ENCODE data around the gene COL10A1. TPM values are rescaled to one million over a fixed set of nuclear protein-coding genes. Genes with fewer than 3 reads are reported as not detected.

The COL10A1 gene
- polyA plus RNA-seq, 1 donor (not counting 4 experiments of a cell fraction or from before 2014, with no cell fraction given): not detected

DNA sequence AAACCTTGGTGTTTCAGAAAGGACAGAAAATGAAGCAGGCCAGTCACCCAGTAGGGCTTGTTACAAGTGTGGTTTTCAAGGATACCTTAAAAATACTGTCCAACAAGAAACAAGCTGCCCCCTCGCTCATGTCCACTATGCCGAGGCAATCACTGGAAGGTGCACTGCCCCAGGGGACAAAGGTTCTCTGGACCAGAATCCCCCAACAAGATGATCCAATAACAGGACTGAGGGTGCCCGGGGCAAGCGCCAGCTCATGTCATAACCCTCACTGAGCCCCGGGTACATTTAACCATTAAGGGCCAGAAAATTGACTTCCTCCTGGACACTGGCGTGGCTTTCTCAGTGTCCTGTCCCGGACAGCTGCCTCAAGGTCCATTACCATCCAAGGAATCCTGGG lies 31.9 kb downstream of the COL10A1 start:
- no peak overlapping the region for H3K27ac ChIP-seq (ENCODE audit: control insufficient read depth, insufficient read depth, low read length)
- no peaks in the 10 kb centered on the region for H4K20me1 ChIP-seq (ENCODE audit: control insufficient read depth, extremely low read depth, insufficient read depth, low read length)
- no peaks in the 10 kb centered on the region for H3K27me3 ChIP-seq (ENCODE audit: control insufficient read depth, extremely low read depth, insufficient read depth, low read length)
- H3K9me3 ChIP-seq (ENCODE audit: control insufficient read depth, low read depth, low read length): no peaks in the 10 kb centered on the region
- DNase-seq (ENCODE audit: low read depth, low spot score) (no peak), FAIRE-seq (no peak)
- H3K36me3 ChIP-seq (ENCODE audit: control insufficient read depth in 2 of 2, extremely low read depth in 1 of 2, insufficient read depth in 2 of 2, low read length in 2 of 2): no peaks in the 10 kb centered on the region
- no peaks in the 10 kb centered on the region for H3K9me1 ChIP-seq (ENCODE audit: control insufficient read depth, extremely low read depth, insufficient read depth, low read length)
- no peaks in the 10 kb centered on the region for H3K4me1 ChIP-seq (ENCODE audit: control insufficient read depth, extremely low read depth, insufficient read depth, low read length)
- TF ChIP-seq, protein P1, sequence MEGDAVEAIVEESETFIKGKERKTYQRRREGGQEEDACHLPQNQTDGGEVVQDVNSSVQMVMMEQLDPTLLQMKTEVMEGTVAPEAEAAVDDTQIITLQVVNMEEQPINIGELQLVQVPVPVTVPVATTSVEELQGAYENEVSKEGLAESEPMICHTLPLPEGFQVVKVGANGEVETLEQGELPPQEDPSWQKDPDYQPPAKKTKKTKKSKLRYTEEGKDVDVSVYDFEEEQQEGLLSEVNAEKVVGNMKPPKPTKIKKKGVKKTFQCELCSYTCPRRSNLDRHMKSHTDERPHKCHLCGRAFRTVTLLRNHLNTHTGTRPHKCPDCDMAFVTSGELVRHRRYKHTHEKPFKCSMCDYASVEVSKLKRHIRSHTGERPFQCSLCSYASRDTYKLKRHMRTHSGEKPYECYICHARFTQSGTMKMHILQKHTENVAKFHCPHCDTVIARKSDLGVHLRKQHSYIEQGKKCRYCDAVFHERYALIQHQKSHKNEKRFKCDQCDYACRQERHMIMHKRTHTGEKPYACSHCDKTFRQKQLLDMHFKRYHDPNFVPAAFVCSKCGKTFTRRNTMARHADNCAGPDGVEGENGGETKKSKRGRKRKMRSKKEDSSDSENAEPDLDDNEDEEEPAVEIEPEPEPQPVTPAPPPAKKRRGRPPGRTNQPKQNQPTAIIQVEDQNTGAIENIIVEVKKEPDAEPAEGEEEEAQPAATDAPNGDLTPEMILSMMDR (optimal IDR thresholded peaks at IDR 0.05 in 1 of 3, IDR thresholded peaks at IDR 0.05 in 1 of 3, conservative IDR thresholded peaks at IDR 0.05 in 1 of 3; ENCODE audit: extremely low read depth in 1 of 3, insufficient read depth in 2 of 3, low read length in 3 of 3): no peak
- TF ChIP-seq EZH2 (IDR thresholded peaks at IDR 0.05; ENCODE audit: low read length): no peak
- dilution Hi-C loops (cut with MboI; ENCODE audit: extremely low pct_ligation_motif_present, low sequenced_read_pairs): no loop called here
- no peak overlapping the region for H3K4me2 ChIP-seq (ENCODE audit: control insufficient read depth, extremely low read depth, insufficient read depth, low read depth, low read length)
- no peak overlapping the region for H3K9ac ChIP-seq (ENCODE audit: control insufficient read depth, extremely low read depth, insufficient read depth, low read length)
- H3K79me2 ChIP-seq (ENCODE audit: control insufficient read depth, insufficient read depth, low read length): no peaks in the 10 kb centered on the region
- H2AFZ ChIP-seq (ENCODE audit: control insufficient read depth, low read length): no peak overlapping the region
- H3K4me3 ChIP-seq (ENCODE audit: control insufficient read depth in 2 of 3, extremely low read depth in 1 of 3, insufficient read depth in 2 of 3, low read depth in 1 of 3, low read length in 3 of 3): no peak overlapping the region

GRCh38 chr6:116090251-116090650 lies 35.7 kb downstream of the COL10A1 start:
- DNase-seq (ENCODE audit: low read depth, low spot score) (no peak), FAIRE-seq (no peak)
- peaks cover 15% of the 10 kb centered on the region for H3K4me1 ChIP-seq (ENCODE audit: control insufficient read depth, extremely low read depth, insufficient read depth, low read length)
- no peak overlapping the region for H2AFZ ChIP-seq (ENCODE audit: control insufficient read depth, low read length)
- H3K9me1 ChIP-seq (ENCODE audit: control insufficient read depth, extremely low read depth, insufficient read depth, low read length): no peaks in the 10 kb centered on the region
- no peaks in the 10 kb centered on the region for H3K27me3 ChIP-seq (ENCODE audit: control insufficient read depth, extremely low read depth, insufficient read depth, low read length)
- no peaks in the 10 kb centered on the region for H4K20me1 ChIP-seq (ENCODE audit: control insufficient read depth, extremely low read depth, insufficient read depth, low read length)
- H3K4me3 ChIP-seq (ENCODE audit: control insufficient read depth in 2 of 3, extremely low read depth in 1 of 3, insufficient read depth in 2 of 3, low read depth in 1 of 3, low read length in 3 of 3): no peak overlapping the region
- no peak for TF ChIP-seq EZH2 (IDR thresholded peaks at IDR 0.05; ENCODE audit: low read length)
- TF ChIP-seq, protein P1 (optimal IDR thresholded peaks at IDR 0.05 in 1 of 3, IDR thresholded peaks at IDR 0.05 in 1 of 3, conservative IDR thresholded peaks at IDR 0.05 in 1 of 3; ENCODE audit: extremely low read depth in 1 of 3, insufficient read depth in 2 of 3, low read length in 3 of 3): no peak
- H3K9ac ChIP-seq (ENCODE audit: control insufficient read depth, extremely low read depth, insufficient read depth, low read length): no peak overlapping the region
- no peaks in the 10 kb centered on the region for H3K9me3 ChIP-seq (ENCODE audit: control insufficient read depth, low read depth, low read length)
- no peak overlapping the region for H3K4me2 ChIP-seq (ENCODE audit: control insufficient read depth, extremely low read depth, insufficient read depth, low read depth, low read length)
- no peaks in the 10 kb centered on the region for H3K36me3 ChIP-seq (ENCODE audit: control insufficient read depth in 2 of 2, extremely low read depth in 1 of 2, insufficient read depth in 2 of 2, low read length in 2 of 2)
- dilution Hi-C loops (cut with MboI; ENCODE audit: extremely low pct_ligation_motif_present, low sequenced_read_pairs): no loop called here
- no peaks in the 10 kb centered on the region for H3K79me2 ChIP-seq (ENCODE audit: control insufficient read depth, insufficient read depth, low read length)
- H3K27ac ChIP-seq (ENCODE audit: control insufficient read depth, insufficient read depth, low read length): no peak overlapping the region
